SK-N-SH (cell line): ENCODE data around the gene TMEM9. TPM values are rescaled to one million over a fixed set of nuclear protein-coding genes. Genes with fewer than 3 reads are reported as not detected.

Experiments
- CTCF ChIA-PET: fragments of 300-600, 350-600 bp; formaldehyde crosslinking; extraction: SDS; loops from one replicate; lab custom pipeline; 2021; lab: Yijun Ruan, JAX
- POLR2A ChIA-PET: fragments of 350-600 bp; sonication (Branson Sonifier 250); formaldehyde crosslinking; extraction: SDS; loops from one replicate; lab custom pipeline; 2020; ENCODE audit warnings: antibody characterized with exemption, inconsistent platforms; lab: Yijun Ruan, JAX
- DNase-seq: peaks from one replicate; pipeline ENCODE4 v3.0.0; 2012
- H2AFZ ChIP-seq: fragments of 200-600 bp; sonication (generic); 2 replicates; pipeline ENCODE4 v1.8.1; 2016; ENCODE audit warnings: antibody characterized with exemption, mild to moderate bottlenecking, low read depth
- H3F3A ChIP-seq: fragments of 200-600 bp; sonication (generic); replicated peaks from 2 replicates; pipeline ENCODE3; 2016; ENCODE audit warnings: antibody characterized with exemption, mild to moderate bottlenecking; ENCODE audit not compliant: insufficient read depth
- H3K27ac ChIP-seq, 2 experiments: fragments of 200-500 bp in 1 of 2; fragments of 200-600 bp in 1 of 2; sonication (Bioruptor generic) in 1 of 2; sonication (generic), shearing (Covaris generic) in 1 of 2; 2 replicates each; pipeline versions ENCODE4 v1.5.1 to v1.6.1; 2014 to 2016; ENCODE audit warnings: low read depth in 2 of 2, inconsistent platforms in 1 of 2, low read length in 1 of 2, mild to moderate bottlenecking in 1 of 2, mixed read lengths in 1 of 2
- H3K27me3 ChIP-seq: fragments of 200-600 bp; sonication (generic), shearing (Covaris generic); 2 replicates; pipeline ENCODE4 v1.6.1; 2016; ENCODE audit warnings: mixed run types; ENCODE audit not compliant: insufficient read depth
- H3K36me3 ChIP-seq, 2 experiments: fragments of 200-500 bp in 1 of 2; fragments of 200-600 bp in 1 of 2; sonication (Bioruptor generic) in 1 of 2; sonication (generic) in 1 of 2; replicated peaks in 1 of 2; 2 replicates each; pipeline versions ENCODE3 to v1.5.1; 2014 to 2016; ENCODE audit warnings: low read length in 1 of 2, mild to moderate bottlenecking in 1 of 2; ENCODE audit not compliant: insufficient read depth in 2 of 2, control insufficient read depth in 1 of 2
- H3K4me1 ChIP-seq, 2 experiments: fragments of 200-500 bp in 1 of 2; fragments of 200-600 bp in 1 of 2; sonication (Bioruptor generic) in 1 of 2; sonication (generic), shearing (Covaris generic) in 1 of 2; 2 replicates each; pipeline versions ENCODE4 v1.5.1 to v1.6.1; 2014 to 2016; ENCODE audit warnings: low read depth in 1 of 2, low read length in 1 of 2, mixed run types in 1 of 2; ENCODE audit not compliant: insufficient read depth in 2 of 2, control insufficient read depth in 1 of 2
- H3K4me2 ChIP-seq: fragments of 200-600 bp; sonication (generic), shearing (Covaris generic); 2 replicates; pipeline ENCODE4 v1.6.1; 2017; ENCODE audit warnings: mixed run types
- H3K4me3 ChIP-seq, 2 experiments: fragments of 200-500 bp in 1 of 2; fragments of 200-600 bp in 1 of 2; sonication (Bioruptor generic) in 1 of 2; sonication (generic), shearing (Covaris generic) in 1 of 2; 2 replicates each; pipeline versions ENCODE4 v1.5.1 to v1.8.1; 2014 to 2016; ENCODE audit warnings: low read depth in 2 of 2, inconsistent platforms in 1 of 2, low read length in 1 of 2, mild to moderate bottlenecking in 1 of 2, mixed read lengths in 1 of 2, moderate library complexity in 1 of 2
- H3K79me2 ChIP-seq: fragments of 200-600 bp; sonication (generic); 2 replicates; pipeline ENCODE4 v1.8.1; 2017; ENCODE audit warnings: mild to moderate bottlenecking; ENCODE audit not compliant: insufficient read depth
- H3K9ac ChIP-seq: fragments of 200-600 bp; sonication (generic); 2 replicates; pipeline ENCODE4 v1.6.1; 2017; ENCODE audit warnings: mixed run types
- H3K9me2 ChIP-seq: fragments of 200-600 bp; sonication (generic); 2 replicates; pipeline ENCODE4 v1.6.1; 2017; ENCODE audit warnings: mixed run types
- H3K9me3 ChIP-seq: fragments of 200-600 bp; sonication (generic); 2 replicates; pipeline ENCODE4 v1.6.1; 2017; ENCODE audit warnings: mixed run types, mild to moderate bottlenecking, moderate library complexity
- H4K20me1 ChIP-seq: fragments of 200-600 bp; sonication (generic); 2 replicates; pipeline ENCODE4 v1.6.1; 2017; ENCODE audit warnings: mild to moderate bottlenecking, mixed run types; ENCODE audit not compliant: insufficient read depth
- EZH2phosphoT487 ChIP-seq: fragments of 200-600 bp; sonication (generic); IDR thresholded peaks from 2 replicates; pipeline ENCODE4 v1.6.1; 2017; ENCODE audit warnings: low read depth, mixed run types, mild to moderate bottlenecking, antibody characterized with exemption, moderate library complexity, borderline replicate concordance
- FOSL2 ChIP-seq: IDR thresholded peaks from 2 replicates; pipeline ENCODE4 v1.4.0; 2012; ENCODE audit warnings: low read depth, mild to moderate bottlenecking, moderate library complexity, borderline replicate concordance
- FOXJ3 ChIP-seq: sonication (generic); formaldehyde crosslinking; IDR thresholded peaks from 2 replicates; pipeline ENCODE4 v1.5.1; 2020; ENCODE audit warnings: mild to moderate bottlenecking, missing genetic modification reagents
- FOXM1 ChIP-seq: IDR thresholded peaks from 2 replicates; pipeline ENCODE4 v1.4.0; 2012; ENCODE audit warnings: low read depth, mild to moderate bottlenecking
- NFIC ChIP-seq: IDR thresholded peaks from 2 replicates; pipeline ENCODE4 v1.4.0; 2012; ENCODE audit warnings: borderline replicate concordance
- POLR2AphosphoS5 ChIP-seq: IDR thresholded peaks from 2 replicates; pipeline ENCODE4 v1.6.1; 2012; ENCODE audit warnings: low read depth, low read length
- RAD21 ChIP-seq: IDR thresholded peaks from 2 replicates; pipeline ENCODE4 v1.6.1; 2012; ENCODE audit warnings: mild to moderate bottlenecking, low read length
- RFX5 ChIP-seq: IDR thresholded peaks from 2 replicates; pipeline ENCODE4 v1.6.1; 2012; ENCODE audit warnings: mild to moderate bottlenecking, improper control_type of control experiment, low read length
- RXRA ChIP-seq: IDR thresholded peaks from 2 replicates; pipeline ENCODE4 v1.4.0; 2012; ENCODE audit warnings: low read depth, mild to moderate bottlenecking, borderline replicate concordance
- SIN3A ChIP-seq: IDR thresholded peaks from 2 replicates; pipeline ENCODE4 v1.6.1; 2012; ENCODE audit warnings: low read depth, mild to moderate bottlenecking, low read length, moderate library complexity, borderline replicate concordance
- TAF1 ChIP-seq: IDR thresholded peaks from 2 replicates; pipeline ENCODE4 v1.6.1; 2012; ENCODE audit warnings: low read depth, mild to moderate bottlenecking, low read length, moderate library complexity, borderline replicate concordance
- TCF12 ChIP-seq: IDR thresholded peaks from 2 replicates; pipeline ENCODE4 v1.4.0; 2012
- TEAD4 ChIP-seq: IDR thresholded peaks from 2 replicates; pipeline ENCODE4 v1.4.0; 2012; ENCODE audit warnings: mild to moderate bottlenecking, borderline replicate concordance; ENCODE audit not compliant: insufficient read depth
- WGBS: methylation state at CpG from one replicate; pipeline ENCODE4 v1.1.6; 2017; ENCODE audit warnings: low lambda C conversion rate; 5-methylcytosine and 5-hydroxymethylcytosine counted together
- polyA plus RNA-seq, 3 experiments: library from polyadenylated mRNA; depleted of rRNA; stranded (reverse); fragments of >200 nt; gene quantifications; 2 replicates each; pipeline ENCODE4 v1.2.3, GENCODE V29; 2012
- TF ChIP-seq, protein P1 (sequence below): IDR thresholded peaks from 2 replicates; pipeline ENCODE4 v1.4.0; 2012; ENCODE audit warnings: low read depth, borderline replicate concordance
- TF ChIP-seq, protein P2 (sequence below): fragments of 200-600 bp; sonication (generic); IDR thresholded peaks from 2 replicates; pipeline ENCODE4 v1.6.1; 2017; ENCODE audit warnings: antibody characterized with exemption, mild to moderate bottlenecking, moderate library complexity
- TF ChIP-seq, protein P3 (sequence below): fragments of 150-350 bp; IDR thresholded peaks from 2 replicates; pipeline ENCODE4 v1.6.1; 2017; ENCODE audit warnings: antibody characterized with exemption, low read length, low read depth, borderline replicate concordance
- TF ChIP-seq, protein P4 (sequence below): IDR thresholded peaks from 2 replicates; pipeline ENCODE4 v1.4.0; 2012; ENCODE audit warnings: low read depth, borderline replicate concordance
- TF ChIP-seq, protein P5 (sequence below): IDR thresholded peaks from 2 replicates; pipeline ENCODE4 v1.4.0; 2012; ENCODE audit warnings: low read depth
- TF ChIP-seq, protein P6 (sequence below): IDR thresholded peaks from 2 replicates; pipeline ENCODE4 v1.6.1; 2012; ENCODE audit warnings: mild to moderate bottlenecking, low read depth, low read length, moderate library complexity

The TMEM9 gene
- polyA plus RNA-seq, 1 of the 3 experiments (the other 2 are of a cell fraction) = 126 TPM

DNA sequence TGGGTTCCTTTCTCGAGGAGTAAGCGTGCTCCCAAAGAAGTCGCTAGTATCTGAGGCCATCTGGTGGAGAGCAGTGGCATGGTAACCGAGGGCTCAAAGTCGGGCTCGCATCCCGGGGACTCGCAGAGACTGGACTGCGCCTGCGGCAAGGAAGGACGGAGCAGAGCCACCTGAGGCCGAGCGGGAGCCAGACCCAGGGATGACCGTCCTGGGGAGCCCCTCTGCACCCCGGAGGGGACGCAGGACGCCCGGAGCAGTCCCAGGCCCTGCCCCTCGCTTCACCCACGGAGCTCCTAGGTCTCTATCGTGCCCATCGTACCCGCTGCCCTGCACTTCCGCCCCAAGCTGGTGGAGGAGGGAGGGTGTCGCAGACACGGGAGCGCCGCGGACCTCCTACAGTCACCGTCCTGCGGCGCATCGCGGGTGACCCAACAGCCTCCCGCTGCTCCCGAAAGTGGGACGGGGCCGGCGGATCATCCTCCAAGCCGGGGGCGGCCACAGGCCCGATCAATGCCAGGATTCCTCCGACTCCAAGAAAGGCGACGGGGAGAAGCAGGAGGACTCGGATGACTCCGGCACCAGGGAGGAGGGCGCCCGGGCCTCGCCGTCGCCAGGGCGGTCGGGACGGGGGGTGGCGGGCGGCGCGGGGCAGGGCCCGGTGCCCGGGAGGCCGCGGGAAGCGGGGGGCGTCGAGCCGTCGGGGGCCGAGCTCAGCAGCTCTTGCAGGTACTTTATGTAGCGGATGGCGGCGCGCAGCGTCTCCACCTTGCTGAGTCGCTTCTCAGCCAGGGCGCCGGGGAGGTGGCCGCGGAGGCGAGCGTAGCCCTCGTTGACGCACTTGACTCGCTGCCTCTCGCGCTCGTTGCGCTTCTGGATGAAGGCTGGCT is 39.8 kb downstream of the TMEM9 start:
- Histone ChIP-seq H3F3A (no peaks in the 10 kb centered on the region), H3K9me2 (no peaks in the 10 kb centered on the region), H2AFZ (peak overlapping the region; percentile 98), H3K9ac (peak overlapping the region; percentile 73), H3K4me3 (peak overlapping the region; percentile 65 to 97), H3K36me3 (no peaks in the 10 kb centered on the region), H3K4me1 (peaks cover 0 to 7% of the 10 kb centered on the region in 2 experiments; a peak in 1 of 4 replicates), H3K27ac (peak overlapping the region in 1 of 2 experiments; percentile 39; a peak in 1 of 4 replicates), H4K20me1 (no peaks in the 10 kb centered on the region), H3K79me2 (no peaks in the 10 kb centered on the region), H3K27me3 (peaks cover 5% of the 10 kb centered on the region; the same call in 1 of the 2 replicates), H3K9me3 (no peaks in the 10 kb centered on the region), H3K4me2 (peak overlapping the region; percentile 87)
- DNase-seq = peak; percentile 97
- WGBS = 34% methylated on average over 20 of the region's 88 CpGs
- CTCF ChIA-PET = interaction anchor here (0.6 to 6.7 kb wide), 41 partner anchors 8 to 555 kb away, joined by 3 to 114 read pairs (median 3); no protein-coding TSS in a partner anchor
- POLR2A ChIA-PET = interaction anchor here (0.5 to 0.9 kb wide), 2 partner anchors 141 to 143 kb away, joined by 3 read pairs; no protein-coding TSS in a partner anchor
- TF ChIP-seq FOXJ3 (CRISPR knock-in tag) (no peak; the same call in 1 of the 2 replicates), RXRA (no peak), FOXM1 (no peak), POLR2AphosphoS5 (0 out of 2 replicates have a peak, but pooled peaks have one; percentile 33), EZH2phosphoT487 (no peak), TAF1 (peak; percentile 48; the same call in 1 of the 2 replicates), TEAD4 (no peak), RAD21 (peak; percentile 95), SIN3A (no peak), RFX5 (no peak), FOSL2 (no peak), NFIC (no peak), TCF12 (0 out of 2 replicates have a peak, but pooled peaks have one; percentile 16)
- TF ChIP-seq, protein P1, sequence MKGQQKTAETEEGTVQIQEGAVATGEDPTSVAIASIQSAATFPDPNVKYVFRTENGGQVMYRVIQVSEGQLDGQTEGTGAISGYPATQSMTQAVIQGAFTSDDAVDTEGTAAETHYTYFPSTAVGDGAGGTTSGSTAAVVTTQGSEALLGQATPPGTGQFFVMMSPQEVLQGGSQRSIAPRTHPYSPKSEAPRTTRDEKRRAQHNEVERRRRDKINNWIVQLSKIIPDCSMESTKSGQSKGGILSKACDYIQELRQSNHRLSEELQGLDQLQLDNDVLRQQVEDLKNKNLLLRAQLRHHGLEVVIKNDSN = 0 out of 2 replicates have a peak, but pooled peaks have one; percentile 7
- TF ChIP-seq, protein P2, sequence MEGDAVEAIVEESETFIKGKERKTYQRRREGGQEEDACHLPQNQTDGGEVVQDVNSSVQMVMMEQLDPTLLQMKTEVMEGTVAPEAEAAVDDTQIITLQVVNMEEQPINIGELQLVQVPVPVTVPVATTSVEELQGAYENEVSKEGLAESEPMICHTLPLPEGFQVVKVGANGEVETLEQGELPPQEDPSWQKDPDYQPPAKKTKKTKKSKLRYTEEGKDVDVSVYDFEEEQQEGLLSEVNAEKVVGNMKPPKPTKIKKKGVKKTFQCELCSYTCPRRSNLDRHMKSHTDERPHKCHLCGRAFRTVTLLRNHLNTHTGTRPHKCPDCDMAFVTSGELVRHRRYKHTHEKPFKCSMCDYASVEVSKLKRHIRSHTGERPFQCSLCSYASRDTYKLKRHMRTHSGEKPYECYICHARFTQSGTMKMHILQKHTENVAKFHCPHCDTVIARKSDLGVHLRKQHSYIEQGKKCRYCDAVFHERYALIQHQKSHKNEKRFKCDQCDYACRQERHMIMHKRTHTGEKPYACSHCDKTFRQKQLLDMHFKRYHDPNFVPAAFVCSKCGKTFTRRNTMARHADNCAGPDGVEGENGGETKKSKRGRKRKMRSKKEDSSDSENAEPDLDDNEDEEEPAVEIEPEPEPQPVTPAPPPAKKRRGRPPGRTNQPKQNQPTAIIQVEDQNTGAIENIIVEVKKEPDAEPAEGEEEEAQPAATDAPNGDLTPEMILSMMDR = peak; percentile 85
- TF ChIP-seq, protein P3, sequence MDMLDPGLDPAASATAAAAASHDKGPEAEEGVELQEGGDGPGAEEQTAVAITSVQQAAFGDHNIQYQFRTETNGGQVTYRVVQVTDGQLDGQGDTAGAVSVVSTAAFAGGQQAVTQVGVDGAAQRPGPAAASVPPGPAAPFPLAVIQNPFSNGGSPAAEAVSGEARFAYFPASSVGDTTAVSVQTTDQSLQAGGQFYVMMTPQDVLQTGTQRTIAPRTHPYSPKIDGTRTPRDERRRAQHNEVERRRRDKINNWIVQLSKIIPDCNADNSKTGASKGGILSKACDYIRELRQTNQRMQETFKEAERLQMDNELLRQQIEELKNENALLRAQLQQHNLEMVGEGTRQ = no peak
- TF ChIP-seq, protein P4, sequence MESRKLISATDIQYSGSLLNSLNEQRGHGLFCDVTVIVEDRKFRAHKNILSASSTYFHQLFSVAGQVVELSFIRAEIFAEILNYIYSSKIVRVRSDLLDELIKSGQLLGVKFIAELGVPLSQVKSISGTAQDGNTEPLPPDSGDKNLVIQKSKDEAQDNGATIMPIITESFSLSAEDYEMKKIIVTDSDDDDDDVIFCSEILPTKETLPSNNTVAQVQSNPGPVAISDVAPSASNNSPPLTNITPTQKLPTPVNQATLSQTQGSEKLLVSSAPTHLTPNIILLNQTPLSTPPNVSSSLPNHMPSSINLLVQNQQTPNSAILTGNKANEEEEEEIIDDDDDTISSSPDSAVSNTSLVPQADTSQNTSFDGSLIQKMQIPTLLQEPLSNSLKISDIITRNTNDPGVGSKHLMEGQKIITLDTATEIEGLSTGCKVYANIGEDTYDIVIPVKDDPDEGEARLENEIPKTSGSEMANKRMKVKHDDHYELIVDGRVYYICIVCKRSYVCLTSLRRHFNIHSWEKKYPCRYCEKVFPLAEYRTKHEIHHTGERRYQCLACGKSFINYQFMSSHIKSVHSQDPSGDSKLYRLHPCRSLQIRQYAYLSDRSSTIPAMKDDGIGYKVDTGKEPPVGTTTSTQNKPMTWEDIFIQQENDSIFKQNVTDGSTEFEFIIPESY = no peak
- TF ChIP-seq, protein P5, sequence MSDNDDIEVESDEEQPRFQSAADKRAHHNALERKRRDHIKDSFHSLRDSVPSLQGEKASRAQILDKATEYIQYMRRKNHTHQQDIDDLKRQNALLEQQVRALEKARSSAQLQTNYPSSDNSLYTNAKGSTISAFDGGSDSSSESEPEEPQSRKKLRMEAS = peak; percentile 81
- TF ChIP-seq, protein P6, sequence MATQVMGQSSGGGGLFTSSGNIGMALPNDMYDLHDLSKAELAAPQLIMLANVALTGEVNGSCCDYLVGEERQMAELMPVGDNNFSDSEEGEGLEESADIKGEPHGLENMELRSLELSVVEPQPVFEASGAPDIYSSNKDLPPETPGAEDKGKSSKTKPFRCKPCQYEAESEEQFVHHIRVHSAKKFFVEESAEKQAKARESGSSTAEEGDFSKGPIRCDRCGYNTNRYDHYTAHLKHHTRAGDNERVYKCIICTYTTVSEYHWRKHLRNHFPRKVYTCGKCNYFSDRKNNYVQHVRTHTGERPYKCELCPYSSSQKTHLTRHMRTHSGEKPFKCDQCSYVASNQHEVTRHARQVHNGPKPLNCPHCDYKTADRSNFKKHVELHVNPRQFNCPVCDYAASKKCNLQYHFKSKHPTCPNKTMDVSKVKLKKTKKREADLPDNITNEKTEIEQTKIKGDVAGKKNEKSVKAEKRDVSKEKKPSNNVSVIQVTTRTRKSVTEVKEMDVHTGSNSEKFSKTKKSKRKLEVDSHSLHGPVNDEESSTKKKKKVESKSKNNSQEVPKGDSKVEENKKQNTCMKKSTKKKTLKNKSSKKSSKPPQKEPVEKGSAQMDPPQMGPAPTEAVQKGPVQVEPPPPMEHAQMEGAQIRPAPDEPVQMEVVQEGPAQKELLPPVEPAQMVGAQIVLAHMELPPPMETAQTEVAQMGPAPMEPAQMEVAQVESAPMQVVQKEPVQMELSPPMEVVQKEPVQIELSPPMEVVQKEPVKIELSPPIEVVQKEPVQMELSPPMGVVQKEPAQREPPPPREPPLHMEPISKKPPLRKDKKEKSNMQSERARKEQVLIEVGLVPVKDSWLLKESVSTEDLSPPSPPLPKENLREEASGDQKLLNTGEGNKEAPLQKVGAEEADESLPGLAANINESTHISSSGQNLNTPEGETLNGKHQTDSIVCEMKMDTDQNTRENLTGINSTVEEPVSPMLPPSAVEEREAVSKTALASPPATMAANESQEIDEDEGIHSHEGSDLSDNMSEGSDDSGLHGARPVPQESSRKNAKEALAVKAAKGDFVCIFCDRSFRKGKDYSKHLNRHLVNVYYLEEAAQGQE = no peak
